OCI-M2 (cell line): ENCODE results near the gene FGF1.

Experiments
- DNase-seq: peaks from one replicate; lab custom pipeline; 2025; ENCODE audit not compliant: unreplicated experiment; lab: John Stamatoyannopoulos, UW

FGF1 gene

GRCh38 chr5:142614054-142614453 lies 71.8 kb downstream of the FGF1 start:
- DNase-seq: no peak

- DNase-seq: no peak
Observed at GRCh38 chr5:142613271-142613671, 72.6 kb downstream of the FGF1 start.

- DNase-seq: no peak
Observed at GRCh38 chr5:142612494-142613270, 73.2 kb downstream of the FGF1 start.

- DNase-seq: no peak
Observed at GRCh38 chr5:142611154-142611553, 74.7 kb downstream of the FGF1 start.

- DNase-seq: no peak
Observed at GRCh38 chr5:142610176-142611001, 75.5 kb downstream of the FGF1 start.

- DNase-seq: no peak
Observed at GRCh38 chr5:142609142-142609541, 76.7 kb downstream of the FGF1 start.

- no peak for DNase-seq
Observed at GRCh38 chr5:142608081-142608480, 77.8 kb downstream of the FGF1 start.

- DNase-seq: no peak
Observed at GRCh38 chr5:142605611-142606010, 80.3 kb downstream of the FGF1 start.

GRCh38 chr5:142602720-142603245 lies 83.1 kb downstream of the FGF1 start:
- no peak for DNase-seq

- DNase-seq: no peak
Observed at GRCh38 chr5:142601432-142601831, 84.5 kb downstream of the FGF1 start.

GRCh38 chr5:142600611-142601358 lies 85.1 kb downstream of the FGF1 start:
- DNase-seq: no peak

- DNase-seq: no peak
Observed at GRCh38 chr5:142600092-142600491, 85.8 kb downstream of the FGF1 start.

- DNase-seq: no peak
Observed at GRCh38 chr5:142598338-142598700, 87.6 kb downstream of the FGF1 start.

- DNase-seq: no peak
Observed at GRCh38 chr5:142597546-142598337, 88.1 kb downstream of the FGF1 start.

GRCh38 chr5:142597025-142597424 lies 88.9 kb downstream of the FGF1 start:
- no peak for DNase-seq

- DNase-seq: no peak
Observed at GRCh38 chr5:142592365-142592764, 93.5 kb downstream of the FGF1 start.

- no peak for DNase-seq
Observed at GRCh38 chr5:142590451-142591231, 95.2 kb downstream of the FGF1 start.

- no peak for DNase-seq
Observed at GRCh38 chr5:142589720-142590119, 96.2 kb downstream of the FGF1 start.

GRCh38 chr5:142587354-142587965 lies 98.4 kb downstream of the FGF1 start:
- no peak for DNase-seq
